HEK293T (cell line): Measurements from ENCODE around the gene FOXO3.

Source experiments
- ARNT ChIP-seq: fragments of 450-650 bp; IDR thresholded peaks from 2 replicates; pipeline ENCODE4 v1.6.1; 2017; ENCODE audit warnings: mild to moderate bottlenecking
- BHLHE40 ChIP-seq: fragments of 450-650 bp; IDR thresholded peaks from 2 replicates; pipeline ENCODE4 v1.6.1; 2016; ENCODE audit warnings: mild to moderate bottlenecking, moderate library complexity, borderline replicate concordance
- ELF4 ChIP-seq: fragments of 450-650 bp; IDR thresholded peaks from 2 replicates; pipeline ENCODE4 v1.6.1; 2017; ENCODE audit warnings: antibody characterized with exemption
- FOXA1 ChIP-seq: fragments of 450-650 bp; IDR thresholded peaks from 2 replicates; pipeline ENCODE4 v1.6.1; 2016; ENCODE audit warnings: mild to moderate bottlenecking
- FOXK2 ChIP-seq: fragments of 450-650 bp; IDR thresholded peaks from 2 replicates; pipeline ENCODE4 v1.6.1; 2016; ENCODE audit warnings: mild to moderate bottlenecking
- FOXM1 ChIP-seq: fragments of 450-650 bp; IDR thresholded peaks from 2 replicates; pipeline ENCODE4 v1.6.1; 2017; ENCODE audit warnings: mild to moderate bottlenecking, borderline replicate concordance
- L3MBTL2 ChIP-seq: fragments of 450-650 bp; conservative IDR thresholded peaks from 2 replicates; pipeline ENCODE4 v1.6.1; 2016; ENCODE audit warnings: mild to moderate bottlenecking
- NFRKB ChIP-seq: fragments of 450-650 bp; IDR thresholded peaks from 2 replicates; pipeline ENCODE4 v1.6.1; 2016; ENCODE audit warnings: mild to moderate bottlenecking, moderate library complexity
- SP1 ChIP-seq: fragments of 450-650 bp; IDR thresholded peaks from 2 replicates; pipeline ENCODE4 v1.6.1; 2017
- SUZ12 ChIP-seq: fragments of 450-650 bp; IDR thresholded peaks from 2 replicates; pipeline ENCODE4 v1.6.1; 2016; ENCODE audit warnings: mild to moderate bottlenecking
- ZNF384 ChIP-seq: fragments of 450-650 bp; IDR thresholded peaks from 2 replicates; pipeline ENCODE4 v1.6.1; 2016

- TF ChIP-seq ZNF384 = no peak
- TF ChIP-seq NFRKB = no peak
- TF ChIP-seq SP1 = no peak
- TF ChIP-seq L3MBTL2 = no peak
- TF ChIP-seq ARNT = no peak
- no peak for TF ChIP-seq FOXM1
- TF ChIP-seq SUZ12 = no peak
- TF ChIP-seq FOXK2 = no peak
- TF ChIP-seq FOXA1 = no peak
- no peak for TF ChIP-seq ELF4
- no peak for TF ChIP-seq BHLHE40
Measured at GRCh38 chr6:108565893-108566292, 5.2 kb downstream of the FOXO3 start.
